EL (cell line): ENCODE data around the gene CNTROB.
"Not testable (repeated sequence)": the region's sequence is repeated elsewhere in the genome, so short reads cannot be mapped to it uniquely, and the experiment has no call there.

Experiments
- DNase-seq: peaks from one replicate; pipeline ENCODE4 v3.0.0-alpha.2; 2016

Gene CNTROB

GRCh38 chr17:7947651-7948050 is 15.6 kb downstream of the CNTROB start:
- no peak for DNase-seq

- no peak for DNase-seq
These were observed 18.6 kb downstream of the CNTROB start for GRCh38 chr17:7950578-7950977.

GRCh38 chr17:7951143-7951792 is 19.3 kb downstream of the CNTROB start:
- no peak for DNase-seq

GRCh38 chr17:7953266-7953665 is 21.3 kb downstream of the CNTROB start:
- DNase-seq, result not testable (repeated sequence)

- no peak for DNase-seq
These were observed 23.6 kb downstream of the CNTROB start for GRCh38 chr17:7955414-7956227.

GRCh38 chr17:7956228-7956965 is 24.4 kb downstream of the CNTROB start:
- no peak for DNase-seq

- no peak for DNase-seq
These were observed 27.7 kb downstream of the CNTROB start for GRCh38 chr17:7959503-7960253.

- DNase-seq, result no peak
These were observed 29.4 kb downstream of the CNTROB start for GRCh38 chr17:7961421-7961820.

GRCh38 chr17:7967751-7968150 is 35.7 kb downstream of the CNTROB start:
- no peak for DNase-seq

GRCh38 chr17:7969433-7969832 is 37.4 kb downstream of the CNTROB start:
- DNase-seq, result no peak

GRCh38 chr17:7971651-7972050 is 39.6 kb downstream of the CNTROB start:
- DNase-seq, result no peak

GRCh38 chr17:7972131-7972785 is 40.3 kb downstream of the CNTROB start:
- no peak for DNase-seq

GRCh38 chr17:7974638-7975131 is 42.7 kb downstream of the CNTROB start:
- DNase-seq, result no peak

- no peak for DNase-seq
These were observed 45.0 kb downstream of the CNTROB start for GRCh38 chr17:7977039-7977438.

- DNase-seq, result no peak
These were observed 45.8 kb downstream of the CNTROB start for GRCh38 chr17:7977805-7978204.

- DNase-seq, result peak; percentile 82
These were observed 50.2 kb downstream of the CNTROB start for GRCh38 chr17:7982173-7982572.

- DNase-seq, result peak; percentile 55
These were observed 50.7 kb downstream of the CNTROB start for GRCh38 chr17:7982666-7983065.

- DNase-seq, result no peak
These were observed 52.9 kb downstream of the CNTROB start for GRCh38 chr17:7984904-7985303.

- DNase-seq, result peak; percentile 12
These were observed 55.3 kb downstream of the CNTROB start for GRCh38 chr17:7987112-7987893.

- peak; percentile 84 for DNase-seq
These were observed 56.8 kb downstream of the CNTROB start for GRCh38 chr17:7988750-7989178.
